ENCODE data around the gene HDGF.

The HDGF gene

DNA sequence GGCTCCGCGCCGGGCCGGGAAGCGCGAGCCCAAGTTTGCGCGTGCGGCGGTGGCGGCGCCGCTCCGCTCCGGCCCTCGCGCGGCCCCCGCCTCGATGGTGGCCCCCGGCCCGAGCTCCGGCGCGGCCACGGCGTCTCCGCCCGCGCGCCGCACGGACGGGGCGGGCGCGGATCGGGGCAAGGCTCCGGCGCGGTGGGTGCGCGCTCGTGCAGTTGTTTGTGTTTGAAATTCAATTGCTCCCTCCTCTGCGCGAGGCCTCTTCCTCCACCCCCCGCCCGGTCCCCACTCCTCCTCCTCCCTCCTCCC, at the start of gene HDGF:
Gene HDGF, minus strand, starts transcription at position 225 of the 306 bp plus-strand sequence. CDS start 246 bp downstream, outside the sequence.
- DNase-seq (ENCODE audit: low read depth, low spot score) = no peak

DNA sequence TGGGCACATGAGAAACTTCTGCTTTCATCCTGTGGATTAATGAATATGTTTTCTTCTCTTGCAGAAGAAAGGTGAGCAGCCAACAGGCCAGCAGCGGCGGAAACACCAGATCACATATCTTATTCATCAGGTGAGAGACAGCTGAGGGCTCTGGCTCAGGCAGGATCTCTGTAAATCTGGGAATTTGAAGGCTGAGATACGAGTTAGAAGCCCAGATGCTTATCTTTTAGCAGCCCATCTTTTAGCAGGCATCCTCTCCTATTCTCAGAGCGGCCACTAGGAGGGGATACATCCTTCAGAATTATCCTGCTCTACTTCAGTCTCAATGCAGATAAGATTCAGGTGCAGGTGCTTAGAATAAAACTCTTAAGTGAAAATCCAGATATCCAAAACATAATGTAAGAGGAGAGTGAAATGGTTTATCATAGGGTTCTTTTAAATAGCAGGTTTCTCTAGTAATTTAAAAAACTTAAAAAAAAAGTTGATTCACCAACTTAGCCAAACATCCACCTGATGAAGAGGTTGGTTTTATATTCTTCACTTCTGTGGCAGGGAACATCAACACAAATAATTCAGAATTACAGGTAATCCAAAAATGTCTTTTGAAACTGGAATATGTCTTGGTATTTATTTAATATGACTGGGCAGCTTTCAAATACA, 45.9 kb upstream of the HDGF start:
- DNase-seq (ENCODE audit: low read depth, low spot score) = no peak

DNA sequence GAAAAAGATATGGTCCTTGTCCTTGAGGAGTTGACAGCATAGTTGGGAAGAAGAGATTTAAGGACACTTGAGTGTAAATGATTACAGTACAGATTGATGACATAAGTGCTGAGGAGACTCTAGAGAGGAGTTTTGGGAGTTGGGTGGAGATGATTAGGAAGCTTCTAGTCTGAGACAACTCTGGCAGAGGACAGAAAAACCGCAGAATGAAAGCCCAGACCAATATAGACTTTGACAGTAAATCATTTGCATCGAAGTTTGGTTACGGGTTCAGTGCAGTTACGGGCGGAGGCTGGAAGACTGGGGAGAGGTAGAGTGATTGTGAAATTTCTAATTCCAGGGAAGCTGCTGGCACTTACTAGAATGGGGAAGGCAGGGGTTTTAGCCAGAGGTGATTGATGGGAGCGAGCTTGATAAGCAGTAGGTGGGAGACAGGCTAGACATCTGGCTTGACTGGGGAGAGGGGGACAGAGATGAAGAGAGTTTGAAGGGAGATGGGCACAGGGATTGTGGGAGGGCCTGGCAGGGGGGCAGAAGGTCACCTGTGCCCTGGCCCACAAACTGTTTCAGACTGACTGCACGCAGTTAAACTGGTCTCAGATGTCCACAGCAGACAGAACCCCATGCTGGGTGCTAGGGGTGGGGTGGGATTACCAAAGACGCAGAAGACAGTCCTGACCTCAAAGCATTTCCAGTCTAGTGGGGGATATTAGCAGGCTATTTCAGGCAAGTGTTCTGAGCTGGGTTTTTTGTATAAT, 45.0 kb upstream of the HDGF start:
- DNase-seq (ENCODE audit: low read depth, low spot score) = no peak

DNA sequence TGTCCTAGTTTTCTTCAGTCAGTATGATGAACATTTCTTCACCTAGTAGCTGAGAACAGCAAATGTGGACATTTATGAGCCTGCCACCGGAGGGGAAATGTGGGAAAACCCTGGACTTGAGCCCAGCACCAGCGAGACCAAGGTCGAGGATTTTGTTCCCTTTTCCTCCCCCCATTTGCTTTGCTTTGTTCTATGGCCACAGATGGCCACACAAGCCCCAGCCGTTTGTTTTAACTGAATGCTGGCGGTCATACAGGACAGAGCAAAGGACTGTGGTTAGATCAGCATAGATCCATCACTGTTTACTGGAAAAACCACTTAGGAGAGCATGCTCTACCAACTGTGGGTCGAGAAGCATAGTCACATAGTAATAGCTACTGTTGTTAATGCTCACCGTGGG, 44.3 kb upstream of the HDGF start:
- no peak for DNase-seq (ENCODE audit: low read depth, low spot score)

DNA sequence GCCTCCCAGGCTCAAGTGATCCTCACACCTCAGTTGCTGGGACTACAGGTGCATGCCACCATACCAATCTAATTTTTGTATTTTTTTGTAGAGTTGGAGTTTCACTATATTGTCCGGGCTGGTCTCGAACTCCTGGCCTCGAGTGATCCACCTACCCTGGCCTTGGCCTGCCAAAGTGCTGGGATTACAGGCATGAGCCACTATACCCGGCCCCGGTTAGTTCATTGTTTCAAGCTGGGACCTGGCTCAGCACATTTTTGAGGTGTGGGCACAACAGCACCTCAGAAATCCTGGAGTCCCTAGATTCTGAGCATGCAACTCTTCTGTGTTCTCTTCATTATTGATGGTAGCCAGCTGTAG, 43.9 kb upstream of the HDGF start:
- DNase-seq (ENCODE audit: low read depth, low spot score) = no peak

DNA sequence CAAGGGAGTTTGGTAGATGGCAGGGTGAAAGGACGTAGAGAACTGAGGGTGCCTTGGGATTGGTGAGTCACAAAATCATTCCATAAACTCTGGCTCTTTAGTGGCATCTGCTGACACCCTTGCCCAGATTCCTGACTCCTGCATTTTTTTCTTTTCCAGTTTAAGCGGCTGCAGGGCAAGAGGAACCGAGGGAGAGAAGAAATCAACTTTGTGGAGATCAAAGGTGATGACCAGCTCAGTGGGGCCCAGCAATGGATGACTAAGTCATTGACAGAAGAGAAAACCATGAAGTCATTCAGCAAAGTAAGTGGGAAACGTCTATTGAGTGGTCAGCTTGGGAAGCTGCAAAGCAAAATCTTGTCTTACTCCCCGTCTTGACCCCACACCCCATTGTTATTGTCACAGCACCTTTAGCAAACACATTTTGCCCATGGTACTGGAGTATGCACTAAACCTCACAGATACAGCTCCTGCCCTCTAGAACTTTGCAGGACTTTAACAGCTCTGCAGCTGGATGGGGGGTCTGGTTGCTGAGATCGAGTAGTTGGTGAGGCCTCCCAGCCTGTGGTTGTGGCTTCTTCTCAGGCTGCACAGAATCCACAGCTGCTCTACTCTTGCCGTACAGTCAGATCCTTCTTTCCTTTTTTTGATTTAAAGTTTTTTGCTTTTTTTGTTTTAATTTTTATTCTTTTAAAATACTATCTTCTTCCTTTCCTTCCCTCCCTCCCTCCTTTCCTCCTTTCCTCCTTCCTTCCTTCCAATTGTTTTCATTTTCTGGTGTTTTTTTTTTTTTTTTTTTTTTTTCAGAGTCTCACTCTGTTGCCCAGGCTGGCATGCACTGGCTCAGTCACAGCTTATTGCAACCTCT, 43.3 kb upstream of the HDGF start:
- DNase-seq (ENCODE audit: low read depth, low spot score) = no peak

DNA sequence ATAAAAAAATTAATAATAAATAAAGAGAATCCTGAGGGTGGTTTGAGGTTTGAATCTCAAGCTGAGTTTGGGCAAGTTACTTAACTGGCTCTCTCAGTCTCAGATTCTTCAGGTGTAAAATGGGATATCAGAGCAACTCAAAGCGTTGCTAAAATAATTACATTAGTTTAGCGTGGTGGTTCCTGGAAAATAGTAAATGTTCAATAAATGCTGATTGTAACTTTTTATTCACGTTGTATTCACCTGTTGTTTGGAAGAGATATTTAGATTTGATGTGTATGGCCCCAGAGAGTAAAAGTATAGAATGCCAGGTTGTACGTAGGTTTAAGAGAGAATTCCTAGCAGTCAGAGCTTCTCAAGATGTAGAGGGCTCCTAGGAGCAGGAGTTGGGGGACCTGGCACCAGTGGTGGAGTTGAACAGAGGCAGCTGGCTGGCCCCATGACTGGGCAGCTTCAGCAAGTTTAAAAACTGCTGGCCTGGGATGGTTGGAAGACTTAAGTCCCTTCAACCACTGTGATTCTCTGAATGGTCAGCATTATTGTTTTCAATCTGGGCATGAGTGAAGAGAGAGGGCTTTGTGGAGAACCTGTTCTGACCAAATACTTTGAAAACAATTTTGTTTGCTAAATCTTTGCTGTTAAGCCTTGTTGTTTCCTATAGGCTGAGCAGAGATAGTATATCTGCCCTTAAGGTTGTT, 38.3 kb upstream of the HDGF start:
- DNase-seq (ENCODE audit: low read depth, low spot score) = no peak

DNA sequence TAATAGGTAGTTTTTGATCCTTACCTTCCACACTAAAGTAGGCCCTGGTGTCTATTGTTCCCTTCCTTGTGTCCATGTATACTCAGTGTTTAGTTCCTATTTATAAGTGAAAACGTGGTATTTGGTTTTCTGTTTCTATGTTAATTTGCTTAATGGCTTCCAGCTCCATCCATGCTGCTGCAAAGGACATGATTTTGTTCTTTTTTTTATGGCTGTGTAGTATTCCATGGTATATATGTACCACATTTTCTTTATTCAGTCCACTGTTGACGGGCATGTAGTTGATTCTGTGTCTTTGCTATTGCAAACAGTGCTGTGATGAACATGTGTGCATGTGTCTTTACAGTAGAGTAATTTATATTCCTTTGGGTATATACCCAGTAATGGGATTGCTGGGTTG, 36.7 kb upstream of the HDGF start:
- DNase-seq (ENCODE audit: low read depth, low spot score) = no peak

DNA sequence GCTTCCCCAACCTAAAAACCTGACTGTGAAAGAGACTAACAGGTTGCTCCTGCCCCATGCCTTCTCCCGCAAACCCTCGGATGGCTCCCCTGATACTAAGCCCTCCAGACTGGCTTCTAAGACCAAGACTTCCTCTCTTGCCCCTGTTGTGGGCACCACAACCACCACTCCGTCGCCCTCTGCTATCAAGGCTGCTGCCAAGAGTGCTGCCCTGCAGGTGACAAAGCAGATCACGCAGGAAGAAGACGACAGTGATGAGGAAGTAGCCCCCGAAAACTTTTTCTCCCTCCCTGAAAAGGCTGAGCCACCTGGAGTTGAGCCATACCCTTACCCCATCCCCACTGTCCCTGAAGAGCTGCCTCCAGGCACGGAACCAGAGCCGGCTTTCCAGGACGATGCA, 35.2 kb upstream of the HDGF start:
- no peak for DNase-seq (ENCODE audit: low read depth, low spot score)

DNA sequence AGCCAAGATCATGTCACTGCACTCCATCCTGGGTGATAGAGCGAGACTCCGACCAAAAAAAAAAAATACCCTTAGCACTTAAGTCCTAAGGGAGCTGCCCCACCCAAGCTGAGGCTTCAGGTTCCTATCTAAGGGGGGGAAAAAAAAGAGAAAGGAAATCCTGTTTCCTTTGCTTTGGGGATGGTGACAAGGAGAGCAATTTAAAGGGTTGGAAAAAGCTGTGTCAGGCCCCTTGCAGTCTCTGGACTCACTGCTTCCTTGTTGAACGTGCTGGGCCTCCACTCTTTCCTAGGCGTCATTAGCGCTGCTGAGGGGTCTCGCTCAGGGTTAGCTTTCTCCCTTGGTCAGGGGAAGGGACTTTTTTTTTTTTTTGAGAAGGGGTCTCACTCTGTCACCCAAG, 34.0 kb upstream of the HDGF start:
- no peak for DNase-seq (ENCODE audit: low read depth, low spot score)

DNA sequence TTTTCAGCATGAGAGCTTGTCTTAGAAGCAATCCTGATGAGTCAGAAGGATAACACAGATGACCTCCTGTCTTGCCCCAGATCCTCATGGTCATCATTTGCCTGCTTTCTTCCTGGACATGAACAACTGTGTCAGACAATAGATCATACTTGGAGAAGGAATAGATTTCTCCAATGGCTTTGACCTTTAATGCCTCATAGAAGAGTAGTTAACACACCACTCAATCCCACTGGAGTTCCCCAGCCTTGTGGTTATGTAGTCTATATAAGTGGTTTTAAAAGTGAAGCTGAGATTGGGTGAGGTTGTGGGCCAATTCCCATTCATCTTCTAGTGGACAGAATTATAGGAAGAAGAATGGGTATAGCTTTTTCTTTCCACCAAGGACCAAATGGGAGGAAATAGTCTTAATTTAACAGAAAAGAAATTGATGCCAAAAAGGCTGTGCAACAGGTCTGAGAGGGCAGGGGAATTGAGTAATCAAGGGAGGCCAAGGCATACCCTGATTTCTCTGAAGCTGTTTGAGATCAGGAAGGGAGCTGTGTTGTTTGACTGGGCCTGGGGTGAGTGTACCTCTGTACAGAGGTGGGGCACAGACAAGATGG, 30.2 kb upstream of the HDGF start:
- no peak for DNase-seq (ENCODE audit: low read depth, low spot score)

DNA sequence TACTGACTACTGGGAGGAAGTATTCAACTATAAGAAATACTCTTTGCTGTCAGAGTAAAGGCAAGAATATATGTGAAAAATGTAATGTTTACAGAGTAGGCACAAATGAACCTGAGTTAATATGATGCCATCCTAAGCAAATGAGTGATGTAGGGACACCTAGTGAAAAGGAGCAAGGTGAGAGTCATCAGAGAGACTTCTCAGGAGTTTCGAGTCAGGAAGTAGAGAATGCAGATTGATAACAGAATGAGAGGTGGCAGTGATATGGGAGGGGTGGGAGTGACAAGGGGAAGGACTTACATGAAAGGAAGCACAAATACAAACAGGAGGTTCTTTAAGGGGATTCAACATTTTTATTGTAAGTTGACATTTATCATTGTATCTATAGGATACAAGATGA, 26.1 kb upstream of the HDGF start:
- DNase-seq (ENCODE audit: low read depth, low spot score) = no peak

DNA sequence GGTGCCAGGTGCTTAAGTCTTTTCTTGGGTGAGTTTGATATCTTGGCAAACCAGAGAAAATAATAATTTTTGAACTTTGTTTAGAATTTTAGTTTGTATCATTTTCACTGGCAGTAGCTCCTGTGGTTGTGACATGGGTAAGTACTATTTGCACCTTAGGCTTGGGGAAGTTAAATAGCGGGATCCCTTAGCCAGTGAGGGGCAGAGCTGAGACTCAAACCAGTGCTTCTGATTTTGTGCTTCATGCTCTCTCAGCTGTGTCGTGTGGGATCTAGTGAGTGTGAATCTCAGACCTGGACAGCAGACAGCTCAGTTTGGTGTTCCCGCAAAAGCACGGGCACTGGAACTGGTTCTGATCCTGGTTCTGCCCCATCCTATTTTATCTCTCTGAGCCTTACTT, 25.5 kb upstream of the HDGF start:
- no peak for DNase-seq (ENCODE audit: low read depth, low spot score)

DNA sequence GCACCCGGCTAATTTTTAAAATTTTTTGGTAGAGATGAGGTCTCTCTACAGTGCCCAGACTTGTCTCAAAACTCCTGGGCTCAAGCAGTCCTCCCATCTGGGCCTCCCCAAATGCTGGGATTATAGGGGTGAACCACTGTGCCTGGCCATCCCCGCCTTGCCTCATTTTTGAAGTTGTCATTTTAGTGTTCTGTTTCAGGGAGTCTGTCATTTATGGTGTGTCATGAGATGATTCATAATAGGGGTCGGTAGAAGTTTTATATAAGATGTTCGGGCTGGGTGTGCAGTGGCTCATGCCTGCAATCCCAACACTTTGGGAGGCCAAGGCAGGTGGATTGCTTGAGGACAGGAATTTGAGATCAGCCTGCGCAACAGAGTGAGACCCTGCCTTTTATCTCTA, 24.3 kb upstream of the HDGF start:
- no peak for DNase-seq (ENCODE audit: low read depth, low spot score)

DNA sequence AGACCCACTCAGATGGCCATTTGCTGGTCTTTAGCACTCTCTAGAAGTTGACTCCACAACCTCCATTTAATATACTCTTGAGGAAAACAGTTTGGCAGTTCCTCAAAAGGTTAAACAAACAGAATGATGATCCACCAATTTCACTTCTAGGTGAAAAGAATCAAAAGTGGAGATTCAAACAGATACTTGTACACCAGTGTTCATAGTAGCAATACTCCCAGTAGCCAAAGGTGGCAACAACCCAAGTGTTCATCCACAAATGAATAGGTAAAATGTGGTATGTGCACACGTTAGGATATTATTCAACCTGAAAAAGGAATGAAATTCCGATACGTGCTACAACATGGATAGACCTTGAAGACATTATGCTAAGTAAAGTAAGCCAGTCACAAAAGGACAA, 22.1 kb upstream of the HDGF start:
- DNase-seq (ENCODE audit: low read depth, low spot score) = no peak

DNA sequence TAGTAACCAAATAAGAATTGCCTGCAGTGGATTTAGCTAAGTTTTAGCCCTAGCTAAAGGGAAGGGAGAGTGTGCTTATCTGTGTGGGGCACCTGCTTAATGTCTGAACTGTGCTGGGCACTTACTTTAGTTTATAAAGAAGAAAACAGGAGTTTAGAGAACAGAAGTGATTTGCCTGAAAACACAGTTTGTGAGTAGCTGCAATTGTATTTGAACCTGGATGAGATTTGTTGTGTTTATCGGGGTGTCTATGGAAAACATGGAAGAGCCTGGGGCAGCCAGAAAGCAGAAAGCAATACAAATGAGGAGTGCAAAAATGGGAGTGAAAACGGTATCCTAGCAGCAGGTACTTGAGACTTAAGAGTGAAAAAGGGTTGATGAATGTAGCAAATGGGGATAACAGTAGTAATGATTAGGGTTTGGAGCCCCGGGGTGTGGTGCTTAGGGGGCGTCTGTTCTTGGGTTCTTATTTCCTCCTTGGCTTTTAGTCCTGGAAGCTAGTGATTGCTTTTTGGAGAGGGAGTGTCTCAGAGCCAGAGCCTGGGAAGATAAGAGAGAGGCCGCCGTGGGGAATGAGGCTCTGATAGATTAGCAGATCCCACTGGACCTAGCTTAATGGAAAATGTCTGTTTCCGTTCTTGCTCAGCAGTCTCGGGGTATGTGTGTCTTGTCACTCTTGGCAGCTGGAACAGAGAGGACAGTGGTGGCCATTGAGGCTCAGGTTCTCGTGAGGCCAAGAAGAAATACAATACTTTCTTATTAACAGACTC, 21.4 kb upstream of the HDGF start:
- no peak for DNase-seq (ENCODE audit: low read depth, low spot score)

DNA sequence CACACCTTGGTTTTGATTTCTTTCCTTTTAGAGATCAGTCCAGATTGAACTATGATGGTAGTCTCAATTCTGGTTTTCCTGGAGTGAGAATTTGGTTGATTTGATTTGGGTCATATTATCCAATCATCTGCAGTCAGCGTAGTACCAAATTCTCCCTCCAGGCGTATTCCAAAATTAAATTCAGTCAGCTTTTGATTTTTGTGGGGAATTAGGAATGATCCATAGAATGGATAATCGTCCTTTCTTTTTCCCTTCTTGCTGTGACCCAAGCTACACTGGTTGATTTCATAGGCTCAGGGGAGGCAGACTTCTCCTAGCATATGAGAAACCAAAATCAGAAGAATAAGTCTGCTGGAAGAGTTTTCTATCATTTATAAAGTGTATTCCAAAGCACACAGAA, 20.7 kb upstream of the HDGF start:
- no peak for DNase-seq (ENCODE audit: low read depth, low spot score)

DNA sequence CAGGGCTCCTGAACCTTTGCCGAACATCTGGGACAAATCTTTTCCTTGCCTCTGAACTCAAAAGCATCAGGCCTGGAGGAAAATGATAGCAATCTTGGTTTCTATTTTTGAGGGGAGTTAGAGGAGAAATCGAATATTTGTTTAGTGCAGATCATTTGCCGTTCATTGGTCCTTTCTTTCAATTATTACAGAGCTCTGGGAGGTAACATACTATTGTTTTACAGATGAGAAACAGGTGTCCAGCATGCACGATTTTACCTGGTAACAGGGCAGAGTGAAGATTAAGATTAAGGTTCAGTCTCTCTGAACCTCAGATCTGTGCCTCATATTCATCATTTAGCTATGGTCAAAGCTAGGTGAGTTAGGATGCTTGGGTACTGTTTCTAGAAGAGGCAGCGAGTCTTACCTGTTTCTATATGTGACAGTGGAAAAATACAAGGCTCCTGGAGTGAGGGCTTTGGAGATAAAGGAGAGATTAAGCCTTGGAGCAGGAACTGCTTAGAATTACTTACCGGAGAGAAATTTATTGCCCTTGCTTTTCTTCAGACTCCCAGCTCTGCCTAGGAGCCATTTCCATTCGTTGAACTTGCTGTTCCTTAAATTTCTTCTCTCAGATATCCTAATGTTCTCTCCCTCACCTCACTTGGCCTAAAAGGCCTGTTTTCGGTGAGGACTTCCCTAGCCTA, 17.3 kb upstream of the HDGF start:
- DNase-seq (ENCODE audit: low read depth, low spot score) = no peak

DNA sequence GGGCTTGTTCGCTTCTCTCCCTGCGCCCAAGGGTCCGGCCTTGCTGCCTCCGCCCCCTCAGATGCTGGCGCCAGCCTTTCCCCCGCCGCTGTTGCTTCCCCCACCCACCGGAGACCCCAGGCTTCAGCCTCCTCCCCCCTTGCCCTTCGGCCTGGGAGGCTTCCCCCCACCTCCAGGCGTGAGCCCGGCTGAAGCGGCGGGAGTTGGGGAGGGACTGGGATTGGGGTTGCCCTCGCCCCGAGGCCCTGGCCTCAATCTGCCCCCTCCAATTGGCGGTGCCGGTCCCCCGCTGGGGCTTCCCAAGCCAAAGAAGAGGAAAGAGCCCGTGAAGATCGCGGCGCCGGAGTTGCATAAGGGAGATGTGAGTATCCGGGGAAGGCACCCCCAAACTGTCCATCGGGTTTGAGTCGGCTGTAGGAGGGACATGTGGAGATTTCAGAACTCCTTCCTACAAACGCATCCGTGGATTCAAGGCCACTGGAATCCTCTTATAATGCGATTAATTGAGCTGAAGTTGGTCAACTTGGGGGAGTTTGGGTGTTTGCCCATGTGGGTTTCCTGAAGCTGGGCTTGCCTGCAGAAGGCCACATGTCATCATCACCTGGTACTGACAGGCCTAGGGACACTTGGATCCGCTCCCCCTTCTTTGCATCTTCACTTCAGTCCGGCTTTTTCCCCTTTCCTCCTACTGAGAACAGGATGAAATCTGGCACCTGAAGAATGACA, 16.6 kb upstream of the HDGF start:
- DNase-seq (ENCODE audit: low read depth, low spot score) = no peak

Measured in iPS DF 19.7 (cell line).